ENCODE results near the gene PIGM.

DNA sequence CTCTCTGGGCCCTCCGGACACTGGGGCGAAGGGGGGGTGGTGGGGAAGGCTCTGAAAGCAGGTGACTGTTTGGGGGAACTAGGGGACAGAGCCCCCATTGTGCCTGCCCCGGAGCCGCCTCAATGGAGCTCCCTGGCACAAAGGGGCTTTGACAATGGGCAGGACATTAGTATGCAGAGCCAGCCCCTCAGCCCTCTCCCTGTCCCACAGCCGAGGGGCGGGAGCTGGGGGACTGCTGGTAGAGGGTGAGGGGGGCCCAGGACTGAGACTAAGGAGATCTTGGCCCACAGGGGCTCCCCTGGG lies 30.4 kb upstream of the PIGM start:
- TF ChIP-seq CTCF (IDR thresholded peaks at IDR 0.05), result no peak
- no peak for TF ChIP-seq POLR2A (IDR thresholded peaks at IDR 0.05)

All from lower leg skin (tissue), 3 donors.